HTERT RPE-1 (cell line): ENCODE measurements around the gene DKK2.

Experiments used
- in situ Hi-C: fragments of 300-500 bp; cut with MboI; formaldehyde crosslinking; loops from 4 replicates; pipeline ENCODE4 v1.14.3; 2020; ENCODE audit warnings: low sequenced_read_pairs

The DKK2 gene, protein sequence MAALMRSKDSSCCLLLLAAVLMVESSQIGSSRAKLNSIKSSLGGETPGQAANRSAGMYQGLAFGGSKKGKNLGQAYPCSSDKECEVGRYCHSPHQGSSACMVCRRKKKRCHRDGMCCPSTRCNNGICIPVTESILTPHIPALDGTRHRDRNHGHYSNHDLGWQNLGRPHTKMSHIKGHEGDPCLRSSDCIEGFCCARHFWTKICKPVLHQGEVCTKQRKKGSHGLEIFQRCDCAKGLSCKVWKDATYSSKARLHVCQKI

GRCh38 chr4:107035819-107036583 is at the start of gene DKK2:
Gene DKK2 (minus strand): TSS chr4:107036313. CDS start chr4:107035591, 722 bp downstream.
- in situ Hi-C loops = no loop called here

- in situ Hi-C loops = no loop called here
These were observed 41.1 kb upstream of the DKK2 start for GRCh38 chr4:107077192-107077591.

GRCh38 chr4:107072836-107073736 is 37.0 kb upstream of the DKK2 start:
- in situ Hi-C loops = no loop called here

DNA sequence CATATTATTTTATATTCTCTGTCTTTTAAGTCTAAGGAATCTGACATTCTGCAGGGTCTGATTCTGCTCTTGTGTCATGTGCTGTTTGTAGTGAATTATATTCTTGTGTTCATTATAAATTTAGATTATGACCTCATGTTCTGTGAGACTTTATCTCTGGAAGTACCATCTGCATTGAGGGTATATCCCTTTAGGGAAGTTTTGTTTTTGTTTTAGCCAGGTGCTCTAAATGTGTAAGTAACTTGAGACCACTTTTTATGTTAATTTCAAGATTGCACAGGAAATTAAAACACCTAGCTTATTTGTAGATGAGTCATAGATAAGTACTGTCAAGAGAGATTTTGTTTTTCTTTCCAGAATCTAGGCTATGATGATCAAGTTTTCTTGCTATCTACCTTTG is 35.0 kb upstream of the DKK2 start:
- in situ Hi-C loops = no loop called here

DNA sequence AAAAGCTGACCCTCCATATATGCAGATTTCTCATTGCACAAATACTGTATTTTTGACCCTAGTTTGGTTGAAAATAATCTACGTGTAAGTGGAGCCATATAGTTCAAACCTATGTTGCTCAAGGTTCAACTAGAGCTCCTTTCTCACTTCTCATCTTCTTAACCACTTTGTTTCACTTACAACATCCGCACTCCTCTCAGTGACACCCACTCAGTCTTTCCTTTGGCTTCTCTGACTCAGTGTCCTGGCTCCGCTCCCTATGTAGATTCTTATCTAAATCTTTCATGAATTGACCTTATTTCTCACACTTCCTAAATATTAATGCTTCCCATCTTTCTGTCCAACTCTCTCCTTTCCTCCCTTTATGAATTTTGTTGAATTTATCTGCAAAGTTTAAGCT is 32.9 kb upstream of the DKK2 start:
- in situ Hi-C loops = no loop called here

DNA sequence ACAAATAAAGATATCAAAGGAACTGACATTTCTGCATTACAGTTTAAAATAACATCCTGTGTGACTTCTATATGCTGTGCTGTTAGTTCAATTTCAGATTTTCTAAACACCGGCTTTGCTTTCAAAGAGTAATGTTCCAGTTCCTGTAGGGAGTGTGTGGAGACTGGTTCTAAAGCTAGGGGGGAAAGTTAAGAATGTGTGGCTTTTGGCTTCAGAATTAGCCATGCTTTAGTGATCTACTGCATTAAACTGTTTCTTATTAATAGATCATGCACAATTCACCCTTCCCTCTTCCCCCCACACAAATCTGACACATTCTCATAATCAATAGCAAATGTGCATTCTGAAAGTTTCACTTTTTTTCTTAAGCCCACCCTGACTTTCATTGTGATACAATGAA is 32.0 kb upstream of the DKK2 start:
- in situ Hi-C loops = no loop called here

DNA sequence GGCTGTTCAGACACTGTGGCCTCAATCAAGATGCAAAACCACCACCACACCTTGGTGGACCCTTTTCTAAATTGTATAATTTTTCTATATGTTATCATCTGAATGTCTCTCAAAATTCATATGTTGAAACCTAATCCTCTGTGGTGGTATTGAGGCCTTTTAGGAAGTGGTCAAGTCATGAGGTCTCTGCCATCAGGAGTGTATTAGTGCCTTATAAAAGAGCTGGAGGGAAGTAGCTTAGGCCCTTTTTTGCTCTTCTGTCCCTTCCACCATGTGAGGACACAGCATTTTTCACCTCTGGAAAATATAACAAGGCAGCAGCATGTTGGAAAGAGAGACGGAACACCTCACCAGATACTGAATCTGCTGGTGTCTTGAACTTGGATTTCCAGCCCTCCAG is 30.5 kb upstream of the DKK2 start:
- in situ Hi-C loops = no loop called here

DNA sequence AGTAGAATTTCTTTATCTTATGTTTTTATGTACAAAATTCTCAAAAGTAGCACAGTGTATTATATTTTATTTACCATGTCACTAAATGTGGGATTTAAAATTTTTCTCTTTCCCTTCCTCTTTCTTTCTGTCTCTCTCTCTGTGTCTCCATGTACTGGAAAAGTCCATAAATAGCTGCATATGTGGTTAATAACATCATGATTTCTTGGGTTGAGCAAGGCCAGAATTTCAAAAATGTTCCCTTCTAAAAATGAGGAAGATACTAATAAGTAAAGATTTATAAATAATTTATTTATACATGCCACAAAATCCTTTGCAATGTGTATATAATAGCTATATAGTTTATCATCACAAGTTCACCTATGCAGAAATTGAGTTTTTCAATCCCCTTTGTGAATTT is 29.1 kb upstream of the DKK2 start:
- in situ Hi-C loops = no loop called here

DNA sequence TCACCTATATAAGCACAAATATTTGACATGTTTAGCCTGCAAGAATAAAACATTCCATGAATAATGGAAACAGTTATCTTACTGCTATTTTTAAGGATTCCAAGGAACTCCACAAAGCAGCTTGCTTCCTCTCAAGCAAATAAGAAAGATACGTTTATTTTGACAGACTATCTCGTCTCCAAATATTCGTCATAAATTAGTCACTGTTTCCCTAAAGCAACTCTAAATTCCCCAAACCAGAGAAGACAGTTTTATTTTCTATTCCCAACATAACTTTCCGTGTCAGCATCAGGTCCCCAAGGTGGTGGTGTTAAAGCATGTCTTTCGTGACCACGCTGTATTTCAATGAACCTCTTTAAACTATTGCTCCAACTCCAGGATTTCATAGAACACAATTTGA is 24.3 kb upstream of the DKK2 start:
- in situ Hi-C loops = no loop called here

DNA sequence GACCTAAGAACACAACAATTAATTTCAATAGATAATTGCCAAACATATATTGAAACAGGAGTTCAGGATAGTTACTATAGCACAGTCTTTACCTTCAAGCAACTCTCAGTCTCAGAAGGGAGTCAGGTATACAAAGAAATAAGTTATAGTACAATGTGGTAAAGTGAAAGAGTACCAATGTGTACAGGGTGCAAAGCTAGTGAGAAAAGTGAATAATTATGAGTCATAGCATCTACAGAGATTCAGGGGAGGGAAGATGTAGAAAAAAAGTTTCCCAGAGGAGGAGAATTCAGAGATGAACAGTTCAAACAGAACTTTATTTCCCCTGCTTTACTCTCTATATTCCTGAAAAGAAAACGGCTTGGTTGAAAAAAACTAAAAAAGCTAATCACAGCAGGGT is 22.7 kb upstream of the DKK2 start:
- in situ Hi-C loops = no loop called here

DNA sequence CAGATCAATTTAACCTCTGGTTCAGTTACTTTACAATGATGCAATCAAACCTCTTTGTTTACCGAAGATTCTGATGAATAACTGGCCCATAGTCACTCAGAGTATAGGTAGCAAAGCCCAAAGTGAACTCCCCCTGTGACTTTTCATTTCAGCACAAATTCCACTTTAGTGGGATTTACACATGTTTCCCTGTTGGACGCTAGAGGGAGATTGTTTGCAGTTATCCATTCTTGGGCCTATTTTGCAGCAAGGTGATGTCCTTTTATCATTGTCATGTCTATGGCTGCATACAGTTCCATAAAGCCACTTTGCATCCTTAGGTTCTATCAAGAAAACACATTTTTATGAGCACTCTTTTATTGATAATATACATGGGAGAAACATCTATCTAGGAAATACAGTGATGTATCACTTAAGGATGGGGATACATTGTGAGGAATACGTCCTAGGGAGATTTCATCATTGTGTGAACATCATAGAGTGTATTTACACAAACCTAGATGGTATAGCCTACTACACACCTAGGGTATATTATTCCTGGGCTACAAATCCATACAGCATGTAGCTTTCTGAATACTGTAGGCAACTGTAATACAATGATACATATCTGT is 14.5 kb upstream of the DKK2 start:
- in situ Hi-C loops = no loop called here

- in situ Hi-C loops = no loop called here
These were observed 10.1 kb upstream of the DKK2 start for GRCh38 chr4:107046261-107046660.

GRCh38 chr4:107044170-107044569 is 8.1 kb upstream of the DKK2 start:
- in situ Hi-C loops = no loop called here

DNA sequence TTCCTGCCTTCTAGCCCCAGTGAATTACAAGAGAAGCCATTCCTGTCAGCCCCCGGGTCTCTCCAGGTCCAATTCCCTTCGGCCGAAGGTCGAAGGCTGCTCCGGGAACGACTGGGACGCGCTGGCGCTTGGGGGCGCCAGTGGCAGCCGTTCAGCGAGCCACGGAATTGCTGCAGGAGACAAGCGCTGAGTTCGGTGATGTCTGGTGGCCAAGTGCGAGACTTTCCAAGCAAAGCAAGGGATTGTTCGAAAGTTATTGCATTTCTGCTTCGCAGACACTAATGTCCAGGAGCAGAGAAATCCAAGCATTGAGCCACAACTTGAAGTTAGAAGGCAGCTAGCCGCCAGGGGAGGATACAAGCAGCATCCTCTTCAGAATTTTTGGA is 1.1 kb upstream of the DKK2 start:
- in situ Hi-C loops = no loop called here

- in situ Hi-C loops = no loop called here
These were observed 578 bp upstream of the DKK2 start for GRCh38 chr4:107036584-107037198.

DNA sequence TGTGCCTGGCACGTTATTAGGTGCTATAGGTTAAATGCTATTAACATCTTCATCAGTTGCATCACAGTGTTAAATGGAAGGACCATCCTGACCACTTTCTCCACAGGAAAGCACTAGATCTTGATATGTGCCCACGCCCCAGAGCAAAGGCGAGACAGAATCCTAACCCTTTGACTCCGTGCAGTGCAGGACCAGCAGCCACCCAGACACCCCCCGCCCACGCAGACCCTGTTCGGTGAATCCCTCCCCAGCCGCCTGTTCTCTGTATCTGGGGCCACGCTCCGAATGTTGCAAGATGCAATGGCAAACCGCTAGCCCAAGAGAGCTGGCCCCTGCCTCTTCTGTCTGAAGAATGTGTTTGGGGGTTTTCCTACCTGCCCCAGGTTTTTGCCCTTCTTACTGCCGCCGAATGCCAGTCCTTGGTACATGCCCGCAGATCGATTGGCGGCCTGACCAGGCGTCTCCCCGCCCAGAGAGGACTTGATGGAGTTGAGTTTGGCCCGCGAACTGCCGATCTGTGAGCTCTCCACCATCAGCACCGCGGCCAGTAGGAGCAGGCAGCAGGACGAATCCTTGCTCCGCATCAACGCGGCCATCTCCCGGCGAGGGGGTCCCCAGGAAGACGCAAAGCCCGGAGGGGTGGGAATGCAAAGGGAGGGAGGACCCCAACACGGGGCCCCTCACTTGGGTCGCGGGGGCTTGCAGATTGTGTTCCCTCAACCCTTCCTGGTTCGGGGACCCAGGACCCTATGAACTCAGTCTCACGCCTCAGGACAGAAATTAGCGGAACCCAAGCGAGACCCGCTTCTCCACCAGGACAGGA is 906 bp downstream of the DKK2 start:
- in situ Hi-C loops = no loop called here

GRCh38 chr4:107034091-107034995 is 1.8 kb downstream of the DKK2 start:
- in situ Hi-C loops = no loop called here

GRCh38 chr4:107027379-107027778 is 8.7 kb downstream of the DKK2 start:
- in situ Hi-C loops = no loop called here

- in situ Hi-C loops = no loop called here
These were observed 17.8 kb downstream of the DKK2 start for GRCh38 chr4:107018344-107018735.
